Measurements from ENCODE around the gene ATP5F1E.
A peak's percentile ranks its signal among the peaks of the same experiment; 100 is the strongest.

Gene ATP5F1E

DNA sequence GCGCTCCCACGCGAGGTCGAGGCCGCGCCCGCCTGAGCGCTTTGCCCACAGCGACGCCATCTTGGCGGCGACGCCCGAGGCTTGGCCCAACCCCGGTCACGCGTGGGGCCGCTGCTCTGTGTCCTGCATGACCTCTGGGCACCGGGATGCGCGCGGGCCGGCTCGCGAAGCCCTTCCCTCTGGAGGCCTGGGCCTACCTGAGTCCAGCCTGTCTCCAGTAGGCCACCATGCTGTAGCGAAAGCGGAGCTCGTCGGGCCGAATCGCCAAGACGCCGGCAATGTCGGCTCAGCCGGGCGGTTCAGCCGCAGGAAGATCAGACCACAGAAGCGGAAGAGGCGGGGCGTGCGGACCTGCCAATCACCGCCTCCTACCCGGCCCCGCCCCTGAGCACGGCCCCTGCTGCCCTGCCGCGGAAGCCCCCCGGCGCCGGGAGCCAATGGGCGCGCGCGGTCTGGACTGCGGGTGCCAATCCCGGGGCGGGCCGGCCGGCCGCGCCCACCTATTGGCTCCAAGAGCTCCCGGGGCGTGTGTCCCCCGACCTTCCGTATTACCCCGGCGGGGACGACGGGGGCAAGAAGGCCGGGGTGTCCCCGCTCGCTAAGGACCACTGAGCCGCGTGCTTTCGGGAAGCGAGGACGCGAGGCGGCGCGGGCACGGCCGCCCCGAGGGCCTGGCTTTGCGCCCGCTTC is at the start of gene ATP5F1E:
Gene ATP5F1E (minus strand): TSS at position 313 of the 690 bp plus-strand sequence. CDS start 84 bp downstream, at position 229.
- peak; percentile 97 for DNase-seq

DNA sequence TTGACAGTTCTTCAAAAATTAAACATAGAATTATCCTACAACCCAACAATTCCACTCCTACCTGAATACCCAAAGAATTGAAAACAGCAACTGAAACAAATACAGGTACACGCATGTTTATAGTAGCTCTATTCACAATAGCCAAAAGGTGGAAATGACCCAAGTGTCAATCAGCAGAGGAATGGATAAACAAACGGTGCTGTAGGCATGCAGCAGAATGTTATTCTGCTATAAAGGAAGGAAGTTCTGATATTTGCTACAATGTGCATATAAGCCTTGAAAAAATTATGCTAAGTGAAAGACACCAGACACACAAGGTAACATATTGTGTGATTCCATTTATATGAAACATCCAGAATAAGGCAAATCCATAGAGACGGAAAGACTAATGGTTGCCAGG is 48.9 kb upstream of the ATP5F1E start:
- DNase-seq, result no peak

DNA sequence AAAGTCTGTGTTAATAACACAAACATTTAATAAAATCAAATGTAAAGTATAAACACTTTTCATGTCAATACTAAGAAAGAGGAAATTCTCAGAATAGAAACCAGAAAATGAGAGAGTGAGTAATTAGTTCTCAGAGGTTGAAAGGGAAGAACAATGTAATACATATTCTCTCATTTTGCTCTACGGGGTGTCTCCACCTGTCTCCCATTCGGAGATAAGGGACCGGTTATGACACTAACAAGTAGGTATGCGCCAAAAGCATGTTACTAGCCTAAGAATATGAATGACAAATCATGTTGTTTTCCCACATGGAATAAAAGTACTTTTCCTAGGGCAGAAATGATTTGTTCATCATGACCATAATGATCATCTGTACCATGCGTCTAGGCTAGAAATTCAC is 46.1 kb upstream of the ATP5F1E start:
- DNase-seq, result no peak

DNA sequence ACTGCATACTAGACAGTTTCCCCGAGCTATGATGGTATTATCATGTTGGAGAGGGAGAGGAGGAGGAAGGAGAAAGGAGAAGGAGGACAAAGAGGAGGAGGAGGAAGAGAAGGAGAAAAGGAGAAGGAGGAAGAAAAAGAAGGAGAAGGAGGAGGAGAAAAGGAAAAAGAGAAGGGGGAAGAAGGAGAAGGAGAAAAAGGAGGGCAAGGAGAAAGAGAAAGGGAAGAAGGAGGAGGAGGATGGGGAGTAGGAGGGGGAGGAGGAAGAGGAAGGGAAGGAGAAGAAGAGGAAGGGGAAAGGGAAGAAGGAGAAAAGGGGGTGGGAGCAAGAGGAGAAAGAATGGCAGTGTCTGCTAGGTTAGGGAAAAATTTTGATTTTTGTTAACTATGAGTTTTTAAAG is 45.6 kb upstream of the ATP5F1E start:
- DNase-seq, result no peak

DNA sequence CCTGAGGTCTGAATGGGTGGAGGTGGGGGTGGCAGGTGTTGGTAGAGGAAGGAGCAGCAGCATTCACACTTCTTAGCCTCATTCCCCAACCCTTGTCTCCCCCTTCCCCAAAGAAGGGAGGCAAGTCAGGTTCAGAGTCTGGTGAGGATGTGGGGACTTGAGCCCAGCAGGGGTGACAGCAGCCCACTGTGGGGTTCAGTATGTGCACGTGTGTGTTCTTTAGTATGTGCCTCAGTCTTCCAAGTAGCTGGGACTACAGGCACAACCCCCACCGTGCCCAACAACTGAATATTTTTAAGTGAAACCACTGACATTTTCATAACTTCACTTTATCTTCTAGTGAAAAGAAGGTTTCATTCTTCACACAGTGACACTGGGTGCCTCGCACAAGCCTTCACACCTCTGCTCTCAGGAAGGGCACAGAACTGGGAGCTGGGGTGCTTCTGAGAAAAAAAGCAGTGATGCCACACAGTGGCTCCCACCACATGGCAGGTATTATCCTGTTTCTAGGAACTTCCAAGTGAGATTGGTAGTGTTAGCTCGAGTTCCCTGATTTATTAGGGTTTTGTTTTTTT is 43.9 kb upstream of the ATP5F1E start:
- no peak for DNase-seq

DNA sequence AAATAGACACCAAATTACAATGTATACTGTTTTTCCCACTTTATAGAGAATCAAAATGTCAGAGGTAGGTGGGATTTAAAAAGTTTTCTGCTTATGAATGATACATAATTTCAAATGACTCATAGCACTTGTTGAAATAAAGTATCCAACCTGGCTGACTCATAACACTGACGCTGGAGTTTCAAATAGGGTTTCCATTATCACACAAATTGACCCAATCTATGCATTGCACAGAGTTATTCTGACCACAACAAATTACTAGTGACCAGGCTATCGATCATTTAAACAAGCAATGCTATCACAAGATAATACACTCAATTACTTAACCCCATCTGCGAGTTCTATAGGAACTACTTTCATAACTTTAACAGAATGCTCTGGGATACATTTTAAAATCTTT is 42.3 kb upstream of the ATP5F1E start:
- DNase-seq, result no peak

DNA sequence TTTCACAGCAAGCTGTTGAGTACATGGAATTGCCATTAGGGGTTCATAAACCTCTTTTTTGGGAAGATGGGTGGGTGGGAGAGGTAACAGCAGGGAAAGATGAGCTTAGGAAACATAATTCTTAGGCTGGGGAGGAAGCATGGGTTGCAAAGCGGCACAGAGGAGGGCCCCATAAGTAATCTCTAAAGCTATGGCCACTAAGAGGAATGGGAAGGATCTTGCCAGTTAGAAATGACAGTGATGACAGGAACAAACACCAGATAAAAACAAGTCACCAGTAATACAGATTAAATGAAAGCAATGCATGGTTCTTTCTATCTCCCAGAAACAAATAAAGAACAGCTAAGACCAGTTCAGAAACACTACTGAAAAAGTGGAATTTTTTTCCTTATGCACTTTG is 41.4 kb upstream of the ATP5F1E start:
- no peak for DNase-seq

DNA sequence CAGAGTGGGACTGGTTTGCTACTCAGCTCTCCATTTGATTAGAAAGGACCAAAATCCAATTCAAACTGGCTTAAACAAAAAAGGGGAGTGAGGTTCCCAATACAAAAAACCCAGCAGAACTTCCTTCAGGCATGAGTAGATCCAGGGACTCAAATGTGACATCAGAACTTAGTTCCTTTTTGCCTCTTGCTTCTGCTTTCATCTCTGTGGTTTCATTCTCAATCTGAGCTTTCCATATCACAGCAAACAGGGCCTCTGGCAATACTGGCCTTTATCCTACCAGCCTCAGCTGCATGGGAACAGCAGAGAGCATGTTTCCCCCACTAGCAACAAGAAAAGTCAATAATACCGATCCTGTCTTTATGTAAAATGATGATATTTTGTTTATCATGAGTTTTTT is 39.1 kb upstream of the ATP5F1E start:
- DNase-seq, result no peak

DNA sequence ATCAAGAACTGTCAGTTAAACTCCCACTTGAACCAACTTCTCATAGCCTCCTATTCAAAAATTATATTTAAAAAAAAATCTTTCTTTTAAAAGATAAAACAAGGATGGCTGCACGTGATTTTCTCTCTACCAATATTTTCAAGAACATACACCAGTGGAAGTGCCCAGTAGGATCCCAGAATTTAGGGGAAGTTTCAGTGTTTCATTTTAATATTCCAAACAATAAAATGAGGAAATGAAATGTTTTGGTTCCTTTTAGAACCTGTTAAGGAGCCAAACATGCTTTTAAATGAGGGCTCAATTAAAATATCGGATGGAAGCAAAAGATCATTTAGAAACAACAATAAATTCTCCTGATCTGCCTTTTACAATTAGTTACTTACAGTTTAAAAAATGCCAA is 36.9 kb upstream of the ATP5F1E start:
- DNase-seq, result no peak

DNA sequence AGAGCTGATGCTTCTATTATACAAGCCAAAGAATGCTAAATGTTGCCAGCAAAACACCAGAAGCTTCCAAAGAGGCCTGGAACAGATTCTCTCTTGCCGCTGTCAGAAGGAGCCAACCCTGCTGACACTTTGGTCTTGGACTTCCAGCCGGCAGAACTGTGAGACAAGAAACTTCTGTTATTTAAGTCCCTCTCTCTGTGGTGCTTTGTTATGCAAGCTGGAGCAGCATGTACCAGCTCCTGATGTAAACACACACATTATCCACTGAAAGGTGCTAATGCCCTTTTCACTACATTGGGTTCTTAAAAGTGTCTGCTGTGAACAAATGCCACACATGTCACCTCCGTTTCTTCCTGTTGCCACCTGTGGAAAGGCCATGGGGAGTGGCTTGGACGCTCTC is 36.4 kb upstream of the ATP5F1E start:
- no peak for DNase-seq

DNA sequence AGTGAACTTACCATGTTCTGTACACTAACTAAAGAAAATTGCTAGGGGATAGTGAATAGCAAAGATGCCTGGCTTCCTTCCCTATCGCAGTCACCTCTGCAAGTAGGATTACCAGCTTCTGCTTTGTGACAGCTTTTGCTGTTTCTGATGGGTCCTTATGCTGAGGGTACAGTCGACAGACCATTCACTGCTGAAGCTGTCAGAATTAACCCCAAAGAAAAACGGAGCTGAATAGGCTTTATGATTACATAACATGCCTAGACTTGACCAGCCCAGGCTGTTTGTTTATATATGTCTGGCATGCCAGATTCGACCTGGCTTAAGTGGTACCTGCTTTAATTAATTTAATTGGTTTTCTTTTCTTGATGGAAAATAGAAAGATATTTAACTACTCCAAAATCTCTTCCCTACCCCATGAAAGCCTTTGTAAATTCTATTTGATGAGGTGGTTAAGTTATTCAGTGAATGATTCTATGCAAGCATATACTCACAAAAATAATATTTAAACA is 32.1 kb upstream of the ATP5F1E start:
- no peak for DNase-seq

DNA sequence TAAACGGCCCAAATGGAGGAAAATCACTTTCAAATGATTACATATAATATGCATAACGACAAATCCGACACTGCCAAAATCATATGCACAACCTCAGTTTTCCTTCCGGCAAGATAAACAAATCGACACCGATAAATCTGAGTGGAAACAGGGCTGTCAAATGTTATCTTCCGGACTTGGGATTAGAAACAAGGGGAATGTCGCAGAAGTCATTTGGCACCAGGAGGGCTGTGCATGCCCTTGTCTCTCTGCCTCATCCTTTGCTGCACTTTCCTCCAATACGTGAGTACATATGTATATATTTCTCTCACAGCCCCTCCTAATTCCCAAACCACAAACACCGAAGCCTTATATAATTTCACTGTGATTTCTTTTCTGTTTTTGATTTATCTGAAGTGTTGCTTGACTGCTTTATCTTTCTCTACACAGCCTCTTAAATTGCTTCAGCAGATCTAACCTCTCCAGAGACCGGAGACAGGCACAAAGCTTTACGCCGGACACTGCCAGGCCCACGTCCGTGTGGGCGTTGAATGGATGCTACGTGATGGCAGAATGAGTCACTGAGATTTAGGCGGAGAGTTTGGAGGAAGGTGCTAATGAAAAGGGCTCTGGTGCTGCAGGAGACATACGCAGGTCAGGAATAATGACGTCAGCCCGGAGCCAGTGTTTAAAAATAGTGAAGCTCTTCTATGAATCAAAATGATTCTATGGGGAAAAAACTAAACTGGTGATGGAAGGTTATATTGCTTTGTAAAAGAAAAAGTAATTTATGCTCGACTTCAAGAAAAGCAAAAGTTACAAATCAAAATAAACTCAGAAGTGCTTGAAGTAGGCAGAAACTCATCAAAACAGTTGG is 31.5 kb upstream of the ATP5F1E start:
- peak; percentile 60 for DNase-seq

DNA sequence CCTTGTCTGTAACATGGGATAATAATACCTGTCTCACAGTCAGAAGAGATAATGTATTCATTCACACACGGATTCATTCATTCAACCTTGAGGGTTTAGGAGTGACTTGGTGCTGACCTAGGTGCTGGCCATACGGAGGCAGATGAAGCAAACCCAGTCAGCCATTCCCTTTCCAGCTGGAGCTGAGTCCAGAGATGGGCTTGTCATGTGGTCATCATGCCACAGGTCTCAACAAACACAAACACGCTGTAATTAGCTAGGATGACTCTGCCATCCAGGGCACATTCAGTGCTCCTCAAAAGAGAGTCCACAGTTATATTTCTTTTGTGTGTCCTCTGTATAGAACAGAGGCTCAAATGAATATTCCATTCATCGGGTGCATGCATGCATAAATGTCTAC is 29.9 kb upstream of the ATP5F1E start:
- no peak for DNase-seq

DNA sequence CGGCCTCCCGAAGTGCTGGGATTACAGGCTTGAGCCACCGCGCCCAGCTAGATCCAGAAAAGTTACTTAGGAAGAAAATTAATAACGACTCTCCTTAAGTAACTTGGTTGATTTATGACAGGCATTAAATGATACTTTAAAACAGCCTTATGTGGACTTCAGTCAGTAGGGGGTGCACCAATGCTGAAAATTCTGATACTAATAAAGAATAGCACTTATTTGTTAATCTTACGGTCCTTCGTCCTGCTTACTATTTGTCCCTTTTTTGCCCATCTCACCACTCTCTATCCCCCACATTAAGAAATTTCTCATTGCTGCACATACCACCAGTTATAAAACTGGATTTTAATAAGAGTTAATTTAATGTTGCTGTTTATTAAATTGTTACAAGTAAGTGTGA is 23.2 kb upstream of the ATP5F1E start:
- no peak for DNase-seq

DNA sequence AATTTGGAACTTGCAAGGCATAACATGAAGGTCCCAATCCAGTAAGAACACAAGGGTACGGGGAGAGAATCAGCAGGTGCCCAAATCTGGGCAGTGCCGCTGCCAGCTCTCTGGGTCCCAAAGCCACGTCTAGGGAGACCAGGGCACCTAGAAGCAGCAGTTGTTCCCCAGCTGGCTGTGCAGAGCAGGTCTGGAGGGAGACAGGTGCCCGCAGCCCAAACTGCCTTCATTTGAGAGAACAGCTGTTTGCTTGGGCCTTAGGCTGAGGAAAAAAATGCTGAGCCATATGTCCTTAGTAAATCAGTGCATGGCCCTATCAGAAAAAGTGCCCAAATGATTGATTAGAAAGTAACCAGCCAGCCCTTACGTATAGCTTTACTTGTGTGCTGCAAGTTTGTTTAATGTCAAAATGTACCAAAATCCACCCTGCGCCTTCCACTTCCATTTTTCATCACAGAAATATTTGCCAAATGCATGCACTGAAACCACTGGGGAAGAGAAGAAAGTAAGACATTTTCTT is 19.6 kb upstream of the ATP5F1E start:
- no peak for DNase-seq

DNA sequence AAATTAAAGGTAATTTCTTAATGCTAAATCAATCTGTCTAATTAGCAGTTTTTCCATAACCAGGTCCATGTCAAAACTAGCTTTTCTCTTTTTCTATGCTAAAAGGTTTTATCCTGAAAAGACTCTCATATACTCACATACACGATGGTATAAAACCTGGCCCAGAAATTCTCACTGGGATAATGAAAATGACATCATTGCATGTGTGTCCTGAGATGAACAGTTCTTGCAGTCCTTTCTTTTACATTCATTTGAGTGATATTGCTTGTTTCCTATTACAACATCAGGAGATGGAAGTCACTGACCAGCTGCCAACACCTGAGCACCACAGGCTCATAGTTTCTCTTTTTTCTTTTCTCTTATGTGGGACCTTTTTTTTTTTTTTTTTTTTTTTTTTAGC is 18.3 kb upstream of the ATP5F1E start:
- no peak for DNase-seq

DNA sequence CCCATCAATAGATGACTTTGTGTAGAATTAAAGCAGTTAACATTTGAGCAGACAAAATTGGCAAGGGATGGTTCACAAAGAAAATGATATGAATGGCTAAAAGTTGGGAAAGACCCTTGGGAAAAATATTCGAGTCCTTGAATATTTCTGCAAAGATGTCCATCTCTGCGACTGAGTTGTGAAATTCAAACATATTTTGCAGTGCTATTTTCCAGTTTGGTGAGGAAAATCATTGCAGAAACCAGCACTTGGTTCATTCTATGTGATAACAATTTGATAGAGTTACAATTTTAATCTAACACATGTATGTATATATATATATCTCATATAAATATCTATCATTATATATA is 16.5 kb upstream of the ATP5F1E start:
- no peak for DNase-seq

DNA sequence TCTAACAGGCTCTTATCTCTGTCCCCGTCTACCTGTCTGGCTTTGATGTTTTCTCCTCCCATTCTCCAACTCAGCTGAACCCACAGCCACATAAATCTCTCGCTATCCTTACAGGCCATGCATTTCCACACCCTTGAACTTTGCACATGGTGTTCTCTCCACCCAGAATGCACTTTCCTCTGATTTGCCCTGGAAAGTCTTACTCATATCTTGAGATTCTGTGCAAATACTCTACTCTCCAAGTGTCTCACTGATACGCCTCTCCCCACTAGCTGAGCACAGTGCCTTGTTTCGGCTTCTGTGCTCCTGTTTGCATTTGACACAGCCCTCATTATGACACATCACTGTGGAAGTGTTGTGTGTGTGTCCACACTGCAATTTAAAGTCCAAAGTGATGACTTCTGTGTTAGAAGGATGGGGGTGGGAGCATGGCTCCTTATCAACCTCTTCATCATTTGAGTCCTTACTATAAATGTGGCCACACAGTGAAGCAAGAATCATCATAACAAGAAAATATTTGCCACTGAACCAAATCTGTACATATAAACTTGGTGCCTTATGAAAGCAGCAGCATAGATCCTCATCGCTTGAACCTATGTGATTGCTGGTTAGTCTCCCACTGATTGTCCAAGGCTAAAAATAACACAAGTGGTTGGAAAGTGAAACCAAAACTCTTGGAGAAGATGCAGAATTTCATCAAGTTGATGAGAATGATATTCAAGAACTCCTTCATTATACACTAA is 16.0 kb upstream of the ATP5F1E start:
- no peak for DNase-seq

DNA sequence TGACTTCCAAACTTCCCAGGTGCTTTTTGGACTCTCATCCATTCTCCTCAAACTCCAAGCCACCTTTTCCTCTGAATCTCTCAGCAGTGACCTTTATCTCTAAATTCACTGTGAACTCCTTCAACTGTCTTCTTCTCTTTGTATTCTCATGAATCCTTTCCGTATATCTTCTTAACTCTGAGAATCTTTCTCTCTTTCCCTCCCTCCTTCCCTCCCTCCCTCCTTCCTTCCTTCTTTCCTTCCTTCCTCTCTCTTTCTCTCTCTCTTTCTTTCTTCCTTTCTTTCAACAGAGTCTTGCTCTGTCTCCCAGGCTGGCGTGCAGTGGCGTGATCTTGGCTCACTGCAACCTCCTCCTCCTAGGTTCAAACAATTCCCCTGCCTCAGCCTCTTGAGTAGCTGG is 14.7 kb upstream of the ATP5F1E start:
- DNase-seq, result no peak

DNA sequence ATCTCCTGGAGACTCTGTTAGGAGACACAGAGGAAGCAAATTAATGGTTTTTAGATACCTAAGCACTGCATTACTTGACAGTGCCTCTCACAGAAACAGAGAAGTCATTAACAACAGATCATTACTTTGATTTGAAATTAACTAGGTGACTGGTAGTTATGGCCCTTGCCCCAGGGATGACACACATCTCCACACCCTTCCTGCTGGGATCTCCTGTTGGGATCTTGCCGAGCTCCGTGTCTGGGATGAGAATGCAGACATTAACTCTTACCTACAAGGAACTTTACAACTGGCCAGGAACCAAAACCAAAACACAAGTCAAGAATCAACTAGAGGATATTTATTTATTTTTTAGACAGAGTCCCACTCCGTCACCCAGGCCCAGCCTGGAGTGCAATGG is 12.7 kb upstream of the ATP5F1E start:
- DNase-seq, result no peak

DNA sequence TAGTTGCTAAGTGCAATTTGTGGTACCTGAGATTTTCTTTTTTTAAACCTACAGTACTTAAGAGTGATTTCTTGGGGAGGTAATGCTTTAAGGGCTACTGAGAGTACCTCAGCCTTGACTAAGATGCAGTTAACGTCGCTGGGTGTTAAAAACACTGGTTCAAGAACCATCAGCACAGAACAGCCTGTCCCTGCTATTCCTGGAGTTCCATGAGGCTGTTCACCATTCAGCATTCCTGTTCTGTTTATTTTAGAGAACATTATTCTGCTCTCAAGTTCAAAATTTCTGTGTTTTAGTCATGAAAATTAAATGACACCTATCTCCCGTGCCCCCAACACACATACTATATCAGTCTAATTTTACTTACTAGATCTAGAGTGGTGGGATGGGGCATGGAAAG is 12.2 kb upstream of the ATP5F1E start:
- no peak for DNase-seq

DNA sequence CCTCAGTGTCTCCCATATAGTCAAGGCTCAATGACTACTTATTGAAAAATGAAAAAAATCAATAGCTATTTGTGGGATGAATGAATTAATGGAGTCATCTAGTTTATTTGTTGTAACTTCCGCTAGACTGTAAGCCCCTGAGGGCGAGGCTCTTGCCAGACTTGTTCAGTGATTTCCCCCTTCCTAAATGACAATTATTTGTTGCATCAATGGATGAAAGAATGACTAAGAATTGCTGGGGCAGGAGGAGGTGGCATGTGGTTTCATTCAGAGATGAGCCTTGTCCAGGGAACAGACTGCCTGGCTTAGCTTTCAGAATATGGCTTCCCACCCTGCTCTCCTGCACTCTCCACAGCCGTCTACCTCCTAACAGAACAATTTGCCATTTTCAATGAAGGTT is 11.6 kb upstream of the ATP5F1E start:
- no peak for DNase-seq

Data from NCI-H2227 treated with DMSO at 0.1 percent for 48 hours (cell line).